ENCODE measurements around the gene SPTBN1. TPM values are rescaled to one million over a fixed set of nuclear protein-coding genes. Genes with fewer than 3 reads are reported as not detected.

Gene SPTBN1
- total RNA-seq, 1 donor from 2014 or later = 83.2 TPM

GRCh38 chr2:54617409-54617808 is 161.3 kb downstream of the SPTBN1 start:
- intact Hi-C loops (cut with micrococcal nuclease) = no loop called here

GRCh38 chr2:54618646-54619565 is 162.8 kb downstream of the SPTBN1 start:
- Mint-ChIP-seq H3K4me3 (no peak overlapping the region), H3K9me3 (no peaks in the 10 kb centered on the region), H3K4me1 (peaks cover 18% of the 10 kb centered on the region), H3K27ac (peak overlapping the region; percentile 62), H3K36me3 (ENCODE audit: low read depth) (peaks cover 93% of the 10 kb centered on the region), H3K27me3 (no peaks in the 10 kb centered on the region)
- DNase-seq (no peak), ATAC-seq (ENCODE audit: low read depth) (peak; percentile 45)
- CTCF ChIA-PET = interaction anchor here (1.0 to 1.7 kb wide), 2 partner anchors 39 to 97 kb away, joined by 3 to 5 read pairs; no protein-coding TSS in a partner anchor
- no peak for TF ChIP-seq CTCF (IDR thresholded peaks at IDR 0.05)
- POLR2A ChIA-PET = interaction anchor here (0.9 to 1.5 kb wide), 2 partner anchors 22 to 60 kb away, joined by 3 to 6 read pairs; no protein-coding TSS in a partner anchor
- intact Hi-C loops (cut with micrococcal nuclease) = loop anchor here (2.0 kb wide), 1 partner anchor 20 kb away; no protein-coding TSS in a partner anchor

More at GRCh38 chr2:54617409-54617808, 161.3 kb downstream of the SPTBN1 start:
- ATAC-seq (ENCODE audit: low read depth) (no peak), DNase-seq (no peak)
- TF ChIP-seq CTCF (IDR thresholded peaks at IDR 0.05) = no peak
- H3K27me3 Mint-ChIP-seq = no peaks in the 10 kb centered on the region
- H3K4me1 Mint-ChIP-seq = peaks cover 18% of the 10 kb centered on the region
- no peak overlapping the region for H3K4me3 Mint-ChIP-seq
- ChIA-PET POLR2A (no interaction called here), CTCF (interaction anchor here (1.5 to 1.7 kb wide), 2 partner anchors 48 to 94 kb away, joined by 5 to 8 read pairs; no protein-coding TSS in a partner anchor)
- H3K36me3 Mint-ChIP-seq (ENCODE audit: low read depth) = peaks cover 93% of the 10 kb centered on the region
- no peaks in the 10 kb centered on the region for H3K9me3 Mint-ChIP-seq
- no peak overlapping the region for H3K27ac Mint-ChIP-seq

- Mint-ChIP-seq H3K9me3 (no peaks in the 10 kb centered on the region), H3K4me3 (no peak overlapping the region), H3K27me3 (no peaks in the 10 kb centered on the region), H3K4me1 (peaks cover 18% of the 10 kb centered on the region), H3K27ac (peak overlapping the region; percentile 31), H3K36me3 (ENCODE audit: low read depth) (peaks cover 94% of the 10 kb centered on the region)
- no peak for DNase-seq
- ChIA-PET CTCF (interaction anchor here (1.7 kb wide), 1 partner anchor 38 kb away, joined by 5 read pairs; no protein-coding TSS in a partner anchor), POLR2A (interaction anchor here (1.5 kb wide), 1 partner anchor 23 kb away, joined by 6 read pairs; no protein-coding TSS in a partner anchor)
- intact Hi-C loops (cut with micrococcal nuclease) = loop anchor here (2.0 kb wide), 1 partner anchor 19 kb away; no protein-coding TSS in a partner anchor
- no peak for ATAC-seq (ENCODE audit: low read depth)
- TF ChIP-seq CTCF (IDR thresholded peaks at IDR 0.05) = no peak
Observed at GRCh38 chr2:54619660-54620231, 163.6 kb downstream of the SPTBN1 start.

- peaks cover 96% of the 10 kb centered on the region for H3K36me3 Mint-ChIP-seq (ENCODE audit: low read depth)
- ChIA-PET CTCF (no interaction called here), POLR2A (no interaction called here)
Observed at GRCh38 chr2:54620948-54621347, 164.8 kb downstream of the SPTBN1 start.

More at GRCh38 chr2:54620948-54621347, 164.8 kb downstream of the SPTBN1 start:
- H3K4me3 Mint-ChIP-seq = no peak overlapping the region
- ATAC-seq (ENCODE audit: low read depth) = no peak
- no peak for TF ChIP-seq CTCF (IDR thresholded peaks at IDR 0.05)
- intact Hi-C loops (cut with micrococcal nuclease) = no loop called here
- no peak for DNase-seq
- peak overlapping the region; percentile 10 for H3K27ac Mint-ChIP-seq
- H3K4me1 Mint-ChIP-seq = peaks cover 18% of the 10 kb centered on the region
- H3K27me3 Mint-ChIP-seq = no peaks in the 10 kb centered on the region
- no peaks in the 10 kb centered on the region for H3K9me3 Mint-ChIP-seq
